Fibroblast of pulmonary artery (primary cell): ENCODE data around the gene CSNK1G1.

ENCODE experiments used
- DNase-seq: peaks from one replicate; pipeline ENCODE4 v3.0.0-alpha.2; 2010; ENCODE audit warnings: low read depth
- H3K4me3 ChIP-seq: replicated peaks from 2 replicates; pipeline ENCODE4 v1.5.1; 2011; ENCODE audit warnings: low read depth, mild to moderate bottlenecking, control low read depth, low read length, moderate library complexity
- CTCF ChIP-seq: IDR thresholded peaks from 2 replicates; pipeline ENCODE4 v1.5.1; 2011; ENCODE audit warnings: mild to moderate bottlenecking, control low read depth, low read length, inconsistent platforms; ENCODE audit errors: missing control alignments

Gene CSNK1G1

GRCh38 chr15:64143276-64143675 lies 212.7 kb downstream of the CSNK1G1 start:
- H3K4me3 ChIP-seq = no peak overlapping the region
- no peak for DNase-seq
- no peak for TF ChIP-seq CTCF

- H3K4me3 ChIP-seq = no peak overlapping the region
- TF ChIP-seq CTCF = no peak
- DNase-seq = no peak
These were observed 214.0 kb downstream of the CSNK1G1 start for GRCh38 chr15:64141798-64142512.

GRCh38 chr15:64138331-64138941 lies 217.5 kb downstream of the CSNK1G1 start:
- H3K4me3 ChIP-seq = no peak overlapping the region
- TF ChIP-seq CTCF = no peak
- DNase-seq = no peak

- DNase-seq = no peak
- H3K4me3 ChIP-seq = no peak overlapping the region
- no peak for TF ChIP-seq CTCF
These were observed 218.6 kb downstream of the CSNK1G1 start for GRCh38 chr15:64137226-64137833.

- DNase-seq = no peak
- no peak for TF ChIP-seq CTCF
- no peak overlapping the region for H3K4me3 ChIP-seq
These were observed 219.6 kb downstream of the CSNK1G1 start for GRCh38 chr15:64136347-64136746.

- H3K4me3 ChIP-seq = no peak overlapping the region
- peak; percentile 60 for DNase-seq
- no peak for TF ChIP-seq CTCF
These were observed 221.6 kb downstream of the CSNK1G1 start for GRCh38 chr15:64134345-64134829.
